Activated CD8-positive, alpha-beta memory T cell treated with anti-CD3 and anti-CD28 coated beads for 1 hour (primary cell): ENCODE data around the gene PRKD2.

Experiments
- DNase-seq, 2 donors: peaks; one replicate each; pipeline ENCODE4 v3.0.0-alpha.2; 2020; ENCODE audit warnings: low read depth in 1 of 2; ENCODE audit errors: extremely low read depth in 1 of 2

The PRKD2 gene

DNA sequence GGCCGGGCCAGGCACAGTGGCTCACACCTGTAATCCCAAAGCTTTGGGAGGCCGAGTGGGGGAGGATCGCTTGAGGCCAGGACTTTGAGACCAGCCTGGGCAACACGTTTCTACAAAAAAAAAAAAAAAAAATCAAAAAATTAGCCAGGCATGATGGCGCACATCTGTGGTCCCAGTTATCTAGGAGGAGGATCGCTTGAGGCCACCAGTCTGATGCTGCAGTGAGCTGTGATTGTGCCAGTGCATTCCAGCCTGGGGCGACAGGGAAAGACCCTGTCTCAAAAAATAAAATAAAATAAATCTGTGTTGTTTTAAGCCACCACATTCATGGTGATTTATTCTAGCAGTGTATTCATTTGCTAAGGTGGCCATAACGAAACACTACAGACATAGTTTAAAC is 51.8 kb downstream of the PRKD2 start:
- no peak for DNase-seq

- DNase-seq: peak; percentile 44 to 55
Measured at GRCh38 chr19:46661735-46662592, 55.0 kb downstream of the PRKD2 start.

GRCh38 chr19:46661020-46661731 is 55.7 kb downstream of the PRKD2 start, which contains the start of gene DACT3:
TSS of gene DACT3 (minus strand) at chr19:46661182. CDS start at chr19:46661064, 118 bp downstream.
- DNase-seq: peak; percentile 99 to 100

DNA sequence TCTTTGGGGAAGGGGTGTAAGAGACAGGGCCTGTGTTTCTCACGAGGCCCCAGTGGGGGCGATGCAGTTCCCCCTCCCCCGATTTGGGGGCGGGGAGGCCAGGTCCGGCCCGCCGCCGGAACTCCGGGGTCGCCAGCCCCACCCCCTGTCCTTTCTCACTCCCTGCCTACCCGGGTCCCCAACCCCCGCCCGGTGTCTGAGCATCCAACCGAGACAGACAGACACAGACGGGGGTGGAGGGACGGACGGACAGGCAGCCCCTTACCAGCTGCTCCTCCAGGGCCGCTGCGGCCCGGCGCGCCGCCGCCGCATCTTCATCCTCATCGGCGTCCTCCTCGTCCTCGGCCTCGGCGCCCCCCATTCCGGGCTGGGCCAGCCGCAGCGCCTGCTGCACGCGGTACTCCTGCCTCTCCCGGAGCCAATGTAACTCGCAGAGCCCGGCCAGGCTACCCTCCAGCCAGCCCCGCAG is 56.3 kb downstream of the PRKD2 start:
- no peak for DNase-seq

DNA sequence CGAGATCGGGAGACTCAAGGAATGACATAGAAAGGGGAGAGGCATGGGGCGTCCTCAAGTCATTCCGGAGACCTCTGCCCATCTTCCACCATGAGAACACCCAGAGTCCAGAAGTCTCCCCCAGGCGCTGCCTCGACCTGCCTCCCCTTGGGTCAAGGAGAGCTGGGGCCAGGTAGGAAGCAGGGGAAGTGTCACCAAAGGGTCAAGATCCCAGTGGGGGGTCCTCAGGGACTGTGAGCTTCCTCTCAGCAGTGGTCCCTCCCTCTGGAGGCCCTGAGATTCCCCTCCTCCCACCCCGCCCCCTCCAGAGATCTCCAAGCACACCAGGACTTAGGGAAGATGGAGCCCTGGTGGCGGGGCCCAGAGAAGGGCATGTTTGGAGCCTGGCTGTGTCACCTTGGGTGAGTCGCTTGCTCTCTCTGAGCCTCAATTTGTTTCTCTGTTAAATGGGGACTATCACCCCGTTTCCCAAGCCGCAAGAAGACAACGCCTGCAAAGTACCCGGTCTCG is 56.9 kb downstream of the PRKD2 start:
- DNase-seq: no peak

DNA sequence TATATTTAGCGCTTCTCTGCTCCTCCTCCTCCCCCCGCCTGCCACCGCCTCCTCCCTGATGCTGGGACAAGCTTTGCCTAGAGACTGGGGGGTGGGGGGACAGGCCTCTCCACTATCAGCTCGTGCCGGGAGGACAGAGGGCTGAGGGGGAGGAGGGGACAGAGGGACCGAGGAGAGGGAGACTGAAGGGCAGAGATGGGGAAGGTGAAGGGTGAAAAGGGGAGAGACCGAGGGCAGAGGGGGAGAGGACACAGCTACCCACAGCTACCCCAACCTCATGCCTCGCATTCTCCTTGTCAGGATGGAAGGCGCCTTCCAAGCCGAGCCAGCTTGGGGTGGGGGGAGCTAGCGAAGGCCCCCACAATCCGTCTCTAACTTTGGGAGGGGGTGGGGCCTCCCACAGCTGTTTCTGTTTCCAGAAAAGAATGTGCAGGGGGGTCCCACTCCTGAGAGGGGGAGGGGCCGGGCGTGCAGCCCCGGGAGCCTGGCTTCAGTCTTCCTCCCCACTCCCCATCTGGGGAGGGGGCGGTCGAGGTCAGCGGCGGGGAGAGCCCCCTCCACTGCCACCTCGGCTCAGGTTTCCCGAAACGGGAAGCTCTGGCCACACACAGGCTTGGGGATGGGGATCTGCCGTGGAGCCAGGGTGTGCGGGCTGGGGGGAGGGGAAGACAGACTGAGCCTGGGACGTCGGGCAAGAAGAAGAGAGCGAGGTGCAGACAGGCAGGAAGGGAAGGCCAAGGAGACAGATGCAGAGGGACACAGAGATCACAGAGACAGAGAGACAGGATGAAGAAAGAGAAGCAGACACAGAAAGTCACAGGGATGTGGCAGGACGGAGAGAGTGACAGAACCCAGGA is 57.5 kb downstream of the PRKD2 start:
- no peak for DNase-seq

- no peak for DNase-seq
Measured at GRCh38 chr19:46656541-46656940, 60.4 kb downstream of the PRKD2 start.

- no peak for DNase-seq
Measured at GRCh38 chr19:46654621-46655152, 62.2 kb downstream of the PRKD2 start.

- DNase-seq: no peak
Measured at GRCh38 chr19:46650445-46650844, 66.5 kb downstream of the PRKD2 start.

DNA sequence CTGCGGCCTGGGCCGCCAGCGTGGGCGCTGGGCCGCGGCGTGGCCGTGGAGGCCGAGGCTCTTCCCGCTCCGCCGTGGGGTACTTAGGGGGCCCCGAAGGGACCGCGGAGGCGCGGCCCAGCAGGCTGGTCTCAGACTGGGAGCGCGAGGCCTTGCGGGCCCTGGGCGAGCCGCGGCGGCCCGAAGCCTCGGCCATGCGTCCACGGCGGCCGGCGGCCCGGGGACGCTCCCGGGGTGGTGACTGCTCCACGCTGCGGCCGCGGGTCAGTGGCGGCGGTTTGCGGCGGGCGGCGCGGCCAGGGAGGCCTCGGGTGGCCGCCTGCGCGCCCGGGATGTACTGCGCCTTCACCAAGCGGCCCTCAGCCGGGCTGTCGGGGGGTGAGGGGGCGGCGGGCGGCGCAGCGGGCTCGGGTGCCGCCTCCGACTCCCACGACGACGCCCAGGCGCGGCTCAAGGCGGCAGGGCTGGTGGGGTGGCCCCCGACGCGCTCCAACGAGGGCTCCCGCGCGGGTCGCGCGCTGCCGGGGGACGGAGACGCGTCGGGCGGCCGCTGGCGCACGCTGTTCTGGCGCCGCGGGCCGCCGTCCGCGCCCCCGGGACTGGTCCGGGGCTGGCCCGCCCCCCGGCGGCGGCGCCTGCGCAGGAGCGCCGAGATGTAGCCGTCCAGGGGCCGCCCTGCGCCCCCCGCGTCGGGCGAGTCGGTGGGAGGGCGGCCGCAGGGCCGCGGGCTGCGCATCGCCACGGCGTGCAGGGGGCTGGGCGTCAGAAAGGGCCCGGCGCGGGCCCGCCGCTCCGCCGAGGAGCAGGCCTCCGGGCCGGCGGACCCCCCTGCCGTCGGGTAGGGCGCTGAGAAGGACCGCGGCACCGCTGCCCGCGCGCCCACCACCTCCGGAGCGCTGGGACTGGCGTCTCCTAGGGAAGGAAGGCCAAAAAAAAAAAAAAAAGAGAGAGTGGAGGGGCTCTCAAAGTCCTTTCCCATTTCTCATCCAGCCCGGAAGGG is 67.7 kb downstream of the PRKD2 start:
- no peak for DNase-seq

GRCh38 chr19:46648060-46648960 is 68.6 kb downstream of the PRKD2 start:
- no peak for DNase-seq

DNA sequence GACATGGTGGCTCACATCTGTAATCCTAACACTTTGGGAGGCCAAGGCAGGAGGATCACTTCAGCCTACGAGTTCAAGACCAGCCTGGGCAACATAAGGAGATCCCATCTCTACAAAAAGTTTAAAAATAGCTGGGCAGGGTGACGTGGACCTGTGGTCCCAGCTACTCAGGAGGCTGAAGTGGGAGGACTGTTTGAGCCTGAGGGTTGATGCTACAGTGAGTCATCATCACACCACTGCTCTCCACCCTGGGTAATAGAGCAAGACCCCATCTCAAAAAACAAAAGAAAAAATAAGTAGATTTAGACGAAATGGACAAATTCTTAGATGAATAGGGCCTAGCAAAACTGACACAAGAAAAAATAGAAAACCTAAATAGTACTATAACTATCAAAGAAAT is 70.5 kb downstream of the PRKD2 start:
- DNase-seq: no peak

DNA sequence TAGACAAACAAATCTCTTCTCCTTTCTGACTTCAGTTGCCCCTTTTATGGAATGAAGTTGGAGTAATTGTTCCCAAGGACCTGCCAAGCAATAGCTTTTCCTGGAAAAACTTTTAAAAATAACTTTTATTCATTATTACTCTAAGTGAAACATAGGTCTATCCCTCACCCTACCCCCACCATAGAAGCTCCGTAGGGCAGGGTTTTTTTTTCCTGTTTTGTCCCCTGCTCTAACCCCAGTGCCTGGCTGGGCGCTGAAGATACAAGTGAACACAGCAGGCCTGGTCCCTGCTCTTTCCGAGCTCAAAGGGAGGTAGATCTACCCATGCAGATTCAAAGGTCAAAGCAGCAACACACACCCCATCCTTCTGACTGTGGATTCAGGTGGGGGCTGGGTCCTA is 72.2 kb downstream of the PRKD2 start:
- no peak for DNase-seq

DNA sequence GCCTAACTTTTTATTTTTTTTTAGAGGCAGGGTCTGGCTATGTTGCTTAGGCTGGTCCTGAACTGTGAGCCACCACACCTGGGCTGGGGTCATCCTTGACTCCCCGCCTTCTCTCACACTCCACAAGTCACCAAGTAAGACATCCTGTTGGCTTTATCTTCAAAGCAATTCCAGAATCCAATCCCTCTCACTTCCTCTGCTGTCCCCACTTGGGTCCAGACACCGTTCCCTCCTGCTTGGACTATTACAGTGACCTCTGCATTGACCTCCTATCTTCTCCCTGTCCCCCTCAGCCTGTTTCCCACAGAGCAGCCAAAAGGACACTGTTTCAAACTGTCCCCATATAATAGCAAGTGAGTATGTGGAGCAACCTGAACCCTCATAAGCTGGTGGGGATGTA is 76.3 kb downstream of the PRKD2 start:
- no peak for DNase-seq

GRCh38 chr19:46639358-46640182 is 77.3 kb downstream of the PRKD2 start:
- DNase-seq: no peak

DNA sequence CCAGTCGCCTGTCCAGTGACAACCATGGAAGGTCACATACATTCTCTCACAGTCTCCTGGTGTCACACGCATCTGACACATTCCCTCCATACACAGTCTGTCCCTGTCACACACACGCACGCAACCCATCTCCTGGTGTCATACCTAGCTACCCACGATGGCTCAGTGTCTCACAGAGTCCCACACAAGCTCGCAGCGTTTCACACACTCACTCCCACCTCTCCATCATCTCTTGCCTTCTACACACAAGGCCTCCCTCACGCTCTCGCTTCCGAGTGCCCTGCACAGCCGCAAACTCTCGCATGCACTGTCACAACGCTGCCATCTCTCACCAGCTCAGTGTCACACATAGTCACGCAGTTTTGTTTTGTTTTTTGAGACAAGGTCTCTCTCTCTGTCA is 79.7 kb downstream of the PRKD2 start:
- no peak for DNase-seq

DNA sequence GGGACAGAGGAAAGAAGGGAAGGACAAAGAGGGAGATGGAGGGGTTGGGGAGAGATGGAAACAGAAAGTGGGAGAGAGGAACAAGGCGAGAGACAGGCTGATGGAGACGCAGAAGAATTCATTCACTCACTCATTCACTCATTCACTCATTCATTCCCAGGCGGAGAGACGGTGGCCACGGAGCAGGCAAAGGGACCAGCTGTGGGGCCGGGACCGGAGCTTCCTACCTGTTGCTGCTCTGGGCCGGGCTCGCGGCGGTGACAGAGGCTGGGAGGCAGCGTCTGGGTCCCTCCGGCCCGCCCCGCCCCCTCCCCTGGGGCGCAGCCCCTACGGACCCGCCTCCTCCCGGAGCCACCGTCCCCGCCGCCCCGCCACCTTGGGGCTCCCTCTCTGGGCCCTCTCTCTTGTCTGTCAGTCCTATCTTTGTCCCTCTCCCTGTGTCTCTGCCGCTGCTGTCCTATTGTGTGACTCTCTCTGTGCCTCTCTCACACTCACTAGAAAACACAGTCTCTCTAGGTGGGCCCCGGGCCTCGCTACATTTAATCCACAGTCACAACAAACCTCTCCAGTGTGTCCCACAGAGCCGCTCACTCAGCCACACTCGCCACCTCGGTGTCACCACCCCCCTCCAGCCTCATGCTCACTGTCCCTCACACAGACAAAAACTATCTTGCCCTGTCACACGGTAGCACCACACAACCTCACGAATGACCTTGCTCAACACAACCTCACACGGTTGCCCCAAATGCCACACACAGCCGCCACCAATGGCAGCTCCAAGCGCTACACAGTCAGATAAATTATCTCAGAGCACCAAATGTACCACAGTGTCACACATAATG is 80.8 kb downstream of the PRKD2 start, which contains the start of gene GNG8:
Gene GNG8, minus strand, starts transcription at position 283 of the 842 bp plus-strand sequence. CDS start 1,520 bp downstream, outside the sequence.
- DNase-seq: no peak
